Fibroblast of the aortic adventitia (primary cell): ENCODE results near the gene ANLN. TPM values are rescaled to one million over a fixed set of nuclear protein-coding genes. Genes with fewer than 3 reads are reported as not detected.

Source experiments
- DNase-seq: peaks from one replicate; pipeline ENCODE4 v3.0.0-alpha.2; 2010; ENCODE audit warnings: low read depth
- H3K4me3 ChIP-seq: 2 replicates; pipeline ENCODE4 v1.5.1; 2011; ENCODE audit warnings: low read depth, mild to moderate bottlenecking, control low read depth, low read length, moderate library complexity
- CTCF ChIP-seq: IDR thresholded peaks from 2 replicates; pipeline ENCODE4 v1.5.1; 2011; ENCODE audit warnings: mild to moderate bottlenecking, low read length, control low read depth, inconsistent platforms; ENCODE audit not compliant: insufficient read depth
- total RNA-seq: library from RNA; depleted of rRNA; stranded (reverse); fragments of >200 nt; gene quantifications from 2 replicates; pipeline ENCODE4 v1.2.3, GENCODE V29; 2012; ENCODE audit warnings: low replicate concordance

ANLN gene
- total RNA-seq, 1 donor: 171 TPM

- TF ChIP-seq CTCF: no peak
- no peak for DNase-seq
- no peak overlapping the region for H3K4me3 ChIP-seq
Measured at GRCh38 chr7:36388423-36388822, 1.2 kb upstream of the ANLN start.

- peak overlapping the region; percentile 84 for H3K4me3 ChIP-seq
- peak; percentile 23 for TF ChIP-seq CTCF
- DNase-seq: peak; percentile 78
Measured at GRCh38 chr7:36390199-36391090, 783 bp downstream of the ANLN start.

GRCh38 chr7:36391436-36392198 lies 2.0 kb downstream of the ANLN start:
- TF ChIP-seq CTCF: no peak
- no peak for DNase-seq
- peak overlapping the region; percentile 84 for H3K4me3 ChIP-seq

- H3K4me3 ChIP-seq: no peak overlapping the region
- DNase-seq: no peak
- TF ChIP-seq CTCF: no peak
Measured at GRCh38 chr7:36393826-36394225, 4.2 kb downstream of the ANLN start.

- H3K4me3 ChIP-seq: no peak overlapping the region
- TF ChIP-seq CTCF: no peak
- no peak for DNase-seq
Measured at GRCh38 chr7:36395171-36395894, 5.7 kb downstream of the ANLN start.

- no peak for DNase-seq
- no peak for TF ChIP-seq CTCF
- no peak overlapping the region for H3K4me3 ChIP-seq
Measured at GRCh38 chr7:36396150-36396549, 6.5 kb downstream of the ANLN start.
